Fibroblast of upper back skin (primary cell): Measurements from ENCODE around the gene SNAPC4.

Source experiments
- DNase-seq: peaks from one replicate; pipeline ENCODE4 v3.0.0-alpha.2; 2013

The SNAPC4 gene

GRCh38 chr9:136367296-136368145 is 32.4 kb downstream of the SNAPC4 start:
- no peak for DNase-seq

GRCh38 chr9:136366826-136367225 is 33.1 kb downstream of the SNAPC4 start:
- DNase-seq: no peak

GRCh38 chr9:136365775-136366222 is 34.2 kb downstream of the SNAPC4 start:
- DNase-seq: no peak

GRCh38 chr9:136364942-136365774 is 34.8 kb downstream of the SNAPC4 start:
- DNase-seq: no peak

GRCh38 chr9:136363949-136364748 is 35.8 kb downstream of the SNAPC4 start:
- no peak for DNase-seq

GRCh38 chr9:136363106-136363948 is 36.6 kb downstream of the SNAPC4 start, which contains the start of gene DNLZ:
DNLZ (minus strand) TSS chr9:136363744; CDS start chr9:136363714, 30 bp downstream.
- DNase-seq: peak; percentile 95

GRCh38 chr9:136362450-136362784 is 37.6 kb downstream of the SNAPC4 start:
- DNase-seq: no peak

- DNase-seq: no peak
These were observed 38.1 kb downstream of the SNAPC4 start for GRCh38 chr9:136361754-136362449.

- DNase-seq: no peak
These were observed 38.8 kb downstream of the SNAPC4 start for GRCh38 chr9:136361047-136361753.

- no peak for DNase-seq
These were observed 39.9 kb downstream of the SNAPC4 start for GRCh38 chr9:136359774-136360718.

GRCh38 chr9:136358888-136359287 is 41.1 kb downstream of the SNAPC4 start:
- no peak for DNase-seq

- DNase-seq: no peak
These were observed 42.0 kb downstream of the SNAPC4 start for GRCh38 chr9:136358016-136358415.

- DNase-seq: no peak
These were observed 42.7 kb downstream of the SNAPC4 start for GRCh38 chr9:136357202-136357725.

- DNase-seq: no peak
These were observed 44.1 kb downstream of the SNAPC4 start for GRCh38 chr9:136355616-136356557.

- peak; percentile 23 for DNase-seq
These were observed 45.3 kb downstream of the SNAPC4 start for GRCh38 chr9:136354592-136355085.

GRCh38 chr9:136353757-136354488 is 46.0 kb downstream of the SNAPC4 start:
- no peak for DNase-seq

- DNase-seq: no peak
These were observed 46.9 kb downstream of the SNAPC4 start for GRCh38 chr9:136353088-136353487.
